HL-60/S4 treated with retinoic acid at 250 ng/mL for 4 days and 3 days (cell line): ENCODE data around the gene MAMLD1.

Experiments used
- in situ Hi-C: fragments of 300-500 bp; cut with MboI; formaldehyde crosslinking; loops from 2 replicates; pipeline ENCODE4 v1.7.0; 2022; ENCODE audit warnings: low sequenced_read_pairs

The MAMLD1 gene

DNA sequence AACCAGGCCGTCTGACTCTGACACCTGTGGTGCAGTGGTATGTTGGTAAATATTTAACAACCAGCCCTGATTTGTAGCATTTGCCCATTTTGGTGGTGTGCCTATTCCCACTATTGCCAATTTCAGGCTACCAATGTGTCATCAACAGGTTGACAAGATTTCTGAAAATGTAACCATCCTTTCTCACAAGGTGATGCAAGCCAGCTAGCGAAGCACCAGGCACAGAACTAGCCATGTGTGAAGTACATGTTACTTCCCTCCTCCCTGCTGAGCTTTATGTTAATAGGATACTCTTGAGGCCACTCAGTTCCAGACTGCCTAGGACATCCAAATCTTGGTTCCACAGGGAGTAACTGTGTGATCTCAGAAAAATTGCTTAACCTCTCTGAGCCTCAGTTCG is 7.2 kb upstream of the MAMLD1 start:
- in situ Hi-C loops: no loop called here

GRCh38 chrX:150357790-150358189 is 5.3 kb upstream of the MAMLD1 start:
- in situ Hi-C loops: no loop called here

GRCh38 chrX:150358651-150359050 is 4.5 kb upstream of the MAMLD1 start:
- in situ Hi-C loops: no loop called here

DNA sequence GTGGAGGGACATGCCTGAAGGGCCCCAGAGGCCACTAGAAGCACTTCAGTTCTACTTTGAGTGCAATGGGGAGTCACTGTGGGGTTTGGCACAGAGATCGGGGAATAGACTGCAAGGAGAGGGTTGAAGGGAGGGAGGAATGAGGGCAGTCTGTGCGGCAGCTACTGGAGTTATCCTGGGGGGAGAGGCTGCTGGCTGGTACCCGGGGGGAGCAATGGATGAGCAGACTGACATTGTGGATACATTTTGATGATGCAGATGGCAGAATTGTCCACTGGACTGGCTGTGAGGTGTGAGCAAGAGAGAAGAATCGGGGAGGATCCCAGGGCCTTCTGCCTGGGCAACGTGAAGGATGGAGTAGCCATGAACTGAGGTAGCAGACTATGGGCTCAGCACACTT is 2.8 kb upstream of the MAMLD1 start:
- in situ Hi-C loops: no loop called here

GRCh38 chrX:150361070-150361776 is 1.9 kb upstream of the MAMLD1 start:
- in situ Hi-C loops: no loop called here

GRCh38 chrX:150361777-150362351 is 1.3 kb upstream of the MAMLD1 start:
- in situ Hi-C loops: no loop called here

- in situ Hi-C loops: no loop called here
Measured at GRCh38 chrX:150363561-150364346, 637 bp downstream of the MAMLD1 start.

DNA sequence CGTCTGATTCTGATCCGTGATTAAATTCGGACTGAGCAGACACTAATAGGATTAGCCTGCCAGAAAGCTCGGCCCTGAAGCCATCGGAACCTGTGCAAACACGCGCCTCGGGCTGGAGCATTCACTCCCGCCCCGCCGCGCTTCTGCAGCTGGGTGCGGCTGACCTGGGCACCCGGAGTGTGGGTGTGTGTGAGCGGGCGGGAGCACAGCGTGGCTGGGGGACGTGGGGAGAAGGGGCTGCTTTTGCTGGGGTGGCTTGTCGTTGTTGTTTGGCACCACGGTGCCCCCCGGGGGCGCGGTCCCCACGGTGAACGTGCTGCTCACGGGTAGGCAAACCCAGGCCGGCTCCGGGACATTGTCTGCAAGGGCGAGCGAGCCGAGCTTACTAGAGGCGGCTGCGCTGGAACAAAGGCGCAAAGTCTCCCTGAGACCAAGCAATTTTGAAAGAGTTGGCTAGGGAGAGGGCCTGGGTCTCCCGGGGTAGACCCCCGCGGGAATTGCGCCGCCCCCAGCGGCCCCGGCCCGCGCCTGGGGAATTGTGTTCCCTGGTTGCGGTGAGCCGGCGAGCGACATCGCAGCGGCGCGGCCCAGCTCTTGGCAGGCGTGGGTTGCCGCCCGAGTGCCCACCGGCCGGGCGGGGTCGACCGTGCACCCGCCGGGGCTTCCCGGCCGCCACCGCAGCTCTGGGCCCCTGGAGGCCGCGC is 1.4 kb downstream of the MAMLD1 start:
- in situ Hi-C loops: no loop called here

DNA sequence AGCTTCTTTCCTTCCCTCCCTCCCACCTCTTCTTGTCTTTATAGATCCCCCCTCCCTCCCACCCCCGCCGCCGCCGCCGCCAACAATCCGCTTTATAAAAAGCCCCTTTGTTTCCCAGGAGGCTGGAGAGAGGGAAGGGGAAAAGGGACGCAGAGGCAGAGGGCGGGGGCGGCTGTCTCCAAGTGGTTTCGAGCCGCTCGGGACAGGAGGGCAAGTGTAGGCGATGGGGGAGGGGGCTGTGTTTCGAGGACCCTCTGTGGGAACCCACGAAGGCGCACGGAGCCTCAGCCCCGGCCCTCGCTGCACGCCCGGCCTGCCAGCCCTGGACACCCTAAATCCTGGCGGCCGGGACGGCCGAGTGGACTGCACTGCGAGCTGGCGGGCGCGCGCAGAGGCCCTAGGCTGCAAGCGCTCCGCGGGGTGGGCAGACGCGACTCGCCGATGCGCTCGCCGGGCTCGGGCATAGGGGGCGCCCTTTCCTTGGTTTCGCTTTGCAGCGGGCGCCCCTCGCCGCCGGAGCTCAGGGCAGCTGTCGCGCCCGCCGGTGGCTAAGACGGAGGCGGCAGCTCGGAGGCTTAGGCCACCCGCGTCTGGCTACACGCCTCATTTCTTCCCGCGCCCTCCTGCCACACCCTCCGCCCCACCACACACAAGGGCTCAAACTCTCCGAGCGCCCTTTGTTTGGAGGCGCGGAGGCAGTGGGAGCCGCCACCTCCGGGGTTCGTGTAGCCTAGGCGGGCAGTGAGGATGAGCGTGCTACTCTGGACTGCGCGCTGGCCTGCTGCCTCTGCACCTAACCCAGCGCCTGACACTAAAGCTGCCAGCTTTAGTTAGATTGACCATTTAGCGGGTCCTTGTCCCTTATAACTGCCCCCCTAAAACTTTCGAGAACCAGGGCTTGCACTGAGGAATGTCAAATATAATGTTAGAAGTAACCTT is 2.2 kb downstream of the MAMLD1 start:
- in situ Hi-C loops: no loop called here

GRCh38 chrX:150365990-150366911 is 3.1 kb downstream of the MAMLD1 start:
- in situ Hi-C loops: no loop called here

GRCh38 chrX:150366951-150367545 is 3.9 kb downstream of the MAMLD1 start:
- in situ Hi-C loops: no loop called here

- in situ Hi-C loops: no loop called here
Measured at GRCh38 chrX:150370589-150371312, 7.6 kb downstream of the MAMLD1 start.

DNA sequence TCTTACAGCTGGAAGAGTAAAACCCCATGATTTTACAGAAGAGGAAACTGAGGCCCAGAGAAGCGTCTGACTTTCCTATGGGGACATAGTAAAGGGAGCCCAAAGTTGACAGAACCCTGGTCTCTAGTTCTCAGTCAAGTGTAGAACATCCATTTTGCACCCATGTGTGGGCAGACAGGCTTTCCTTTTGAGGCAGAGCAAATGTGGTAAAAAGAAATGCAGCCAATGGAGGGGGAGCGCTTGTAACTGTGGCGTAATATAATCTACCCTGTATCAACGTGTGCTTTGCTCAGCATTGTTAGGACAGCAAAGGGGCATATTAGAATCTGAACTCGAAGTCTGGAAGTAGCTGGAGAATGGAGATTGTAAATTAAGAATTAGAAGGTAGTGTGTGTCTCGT is 8.8 kb downstream of the MAMLD1 start:
- in situ Hi-C loops: no loop called here

DNA sequence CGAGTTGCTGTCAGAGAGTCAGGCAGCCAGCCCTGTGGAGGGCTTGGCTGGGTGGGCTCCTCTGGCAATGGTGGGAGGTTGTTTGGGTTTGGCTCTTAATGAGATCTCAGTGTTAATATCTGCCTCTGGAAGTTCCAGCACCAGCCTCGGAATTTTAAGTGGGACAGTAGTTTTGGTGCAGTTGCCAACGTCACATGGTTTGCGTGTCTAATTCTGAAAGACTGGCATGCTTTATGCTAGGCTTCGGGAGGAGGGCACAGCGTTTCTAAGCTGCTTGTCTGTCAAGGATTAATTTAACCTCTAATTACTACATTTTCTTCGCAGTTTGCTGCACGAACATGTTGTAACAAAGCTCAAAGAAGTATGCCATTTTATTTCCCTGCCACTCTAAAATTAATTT is 9.2 kb downstream of the MAMLD1 start:
- in situ Hi-C loops: no loop called here

DNA sequence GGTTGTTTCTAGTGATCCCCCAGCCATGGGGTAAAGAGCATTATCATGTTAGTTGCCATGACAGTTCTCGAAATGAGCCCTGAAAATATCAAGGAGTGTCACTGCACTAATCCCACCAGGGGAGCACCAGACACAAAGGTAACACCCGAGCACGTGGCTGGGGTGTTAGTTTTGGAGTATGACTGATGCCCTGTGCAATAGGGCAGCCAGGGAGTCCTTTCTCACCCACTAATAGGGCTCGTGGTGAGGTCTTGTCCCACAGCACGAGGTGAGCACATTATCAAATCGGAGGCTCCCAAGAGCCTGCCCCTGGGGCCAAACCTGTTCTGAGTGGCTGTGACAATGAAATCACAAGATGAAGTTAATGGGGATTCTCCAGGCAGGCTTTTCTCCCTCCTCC is 9.6 kb downstream of the MAMLD1 start:
- in situ Hi-C loops: no loop called here

GRCh38 chrX:150375243-150375770 is 12.2 kb downstream of the MAMLD1 start:
- in situ Hi-C loops: no loop called here

GRCh38 chrX:150377005-150377404 is 13.9 kb downstream of the MAMLD1 start:
- in situ Hi-C loops: no loop called here

- in situ Hi-C loops: no loop called here
Measured at GRCh38 chrX:150405006-150405405, 41.9 kb downstream of the MAMLD1 start.
